ENCODE measurements around the gene ZC3H18. TPM values are rescaled to one million over a fixed set of nuclear protein-coding genes. Genes with fewer than 3 reads are reported as not detected.

The ZC3H18 gene
- total and polyA plus RNA-seq, 10 of the 15 experiments (the other 5 are each of a cell fraction or from before 2014, with no cell fraction given): 1.0 to 58.3 (median 22.4) TPM

- peak; percentile 63 for TF ChIP-seq RELA (IDR thresholded peaks at IDR 0.05; ENCODE audit: borderline replicate concordance, partially characterized antibody)
- TF ChIP-seq ESRRA (IDR thresholded peaks at IDR 0.05; ENCODE audit: low read length): 0 out of 2 replicates have a peak, but pooled peaks have one; percentile 42
- TF ChIP-seq EED (IDR thresholded peaks at IDR 0.05; ENCODE audit: low read depth): peak; percentile 86
- TF ChIP-seq KLF5 (IDR thresholded peaks at IDR 0.05; ENCODE audit: partially characterized antibody): peak; percentile 75
- TF ChIP-seq SIN3A (IDR thresholded peaks at IDR 0.05; ENCODE audit: low read depth, low read length): peak; percentile 22; the same call in 1 of the 2 replicates
- TF ChIP-seq POLR2AphosphoS2 (IDR thresholded peaks at IDR 0.05; ENCODE audit: low read depth, low read length): peak; percentile 32; the same call in 1 of the 2 replicates
- no peak for TF ChIP-seq ZNF592 (IDR thresholded peaks at IDR 0.05)
- TF ChIP-seq NR2C1 (IDR thresholded peaks at IDR 0.05): peak; percentile 42; the same call in 1 of the 2 replicates
- no peak for TF ChIP-seq IRF5 (IDR thresholded peaks at IDR 0.05; ENCODE audit: borderline replicate concordance)
- TF ChIP-seq ZBTB4 (CRISPR knock-in tag; IDR thresholded peaks at IDR 0.05): no peak
- peak; percentile 94 for TF ChIP-seq HDGF (IDR thresholded peaks at IDR 0.05)
- TF ChIP-seq DPF2 (IDR thresholded peaks at IDR 0.05): 0 out of 2 replicates have a peak, but pooled peaks have one; percentile 89
- peak; percentile 80; the same call in 1 of the 2 replicates for TF ChIP-seq CHD2 (IDR thresholded peaks at IDR 0.05; ENCODE audit: borderline replicate concordance, low read depth, low read length)
- peak; percentile 71; the same call in 1 of the 2 replicates for TF ChIP-seq ATF7 (IDR thresholded peaks at IDR 0.05; ENCODE audit: low read depth)
- TF ChIP-seq ZNF687 (IDR thresholded peaks at IDR 0.05): peak; percentile 78
- no peak; the same call in 1 of the 2 replicates for TF ChIP-seq SMAD5 (IDR thresholded peaks at IDR 0.05; ENCODE audit: low read depth)
- TF ChIP-seq JUND (IDR thresholded peaks at IDR 0.05; ENCODE audit: low read depth, low read length): no peak
These were observed 81.2 kb downstream of the ZC3H18 start (continued) for GRCh38 chr16:88651276-88651988.

All from GM12878 (cell line).